ENCODE measurements around the gene TMEM213.

GRCh38 chr7:138881579-138882188, 83.9 kb downstream of the TMEM213 start:
- TF ChIP-seq YY1 (IDR thresholded peaks at IDR 0.05; ENCODE audit: low read depth) (no peak), CREB1 (IDR thresholded peaks at IDR 0.05; ENCODE audit: low read depth) (no peak), TAF1 (IDR thresholded peaks at IDR 0.05; ENCODE audit: low read depth) (no peak), TCF12 (IDR thresholded peaks at IDR 0.05; ENCODE audit: low read depth) (no peak), EGR1 (IDR thresholded peaks at IDR 0.05) (no peak), FOXM1 (IDR thresholded peaks at IDR 0.05; ENCODE audit: borderline replicate concordance, low read depth) (no peak), TEAD4 (IDR thresholded peaks at IDR 0.05) (no peak), EP300 (IDR thresholded peaks at IDR 0.05; ENCODE audit: borderline replicate concordance) (no peak), RAD21 (IDR thresholded peaks at IDR 0.05; ENCODE audit: low read depth) (no peak)
